ENCODE data around the gene PSMD3. TPM values are rescaled to one million over a fixed set of nuclear protein-coding genes. Genes with fewer than 3 reads are reported as not detected.

Gene PSMD3
- total RNA-seq, 2 donors from 2014 or later, result 152 to 164 TPM

- no peak for DNase-seq
- 95 to 97% methylated on average over 12 to 13 of the region's 13 CpGs for WGBS, 2 experiments (ENCODE audit: insufficient coverage in 1 of 2, insufficient read length in 1 of 2)
- Mint-ChIP-seq H3K4me1 (peaks cover 11% of the 10 kb centered on the region), H3K27me3 (ENCODE audit: insufficient read depth) (no peaks in the 10 kb centered on the region), H3K4me3 (no peak overlapping the region), H3K27ac (no peak overlapping the region), H3K36me3 (ENCODE audit: low read depth) (peaks cover 36% of the 10 kb centered on the region), H3K9me3 (no peaks in the 10 kb centered on the region)
- Histone ChIP-seq H3K4me1 (ENCODE audit: control insufficient read depth, insufficient read depth, low read length) (peaks cover 3% of the 10 kb centered on the region), H3K9me3 (ENCODE audit: control insufficient read depth, low read length) (no peaks in the 10 kb centered on the region), H3K36me3 (ENCODE audit: control insufficient read depth, insufficient read depth, low read length) (peaks cover 17% of the 10 kb centered on the region), H3K9ac (ENCODE audit: extremely low read depth, low read length, poor library complexity, severe bottlenecking) (no peak overlapping the region), H3K4me3 (ENCODE audit: low read length) (no peak overlapping the region), H3K27ac (ENCODE audit: low read depth, low read length) (no peak overlapping the region), H3K27me3 (ENCODE audit: control insufficient read depth, insufficient read depth, low read length, poor library complexity, severe bottlenecking) (no peaks in the 10 kb centered on the region)
- no peak for TF ChIP-seq CTCF (conservative IDR thresholded peaks at IDR 0.05)
Measured at GRCh38 chr17:40020146-40020545, 39.5 kb downstream of the PSMD3 start.

- Mint-ChIP-seq H3K27ac (peak overlapping the region; percentile 72), H3K27me3 (ENCODE audit: insufficient read depth) (no peaks in the 10 kb centered on the region), H3K9me3 (no peaks in the 10 kb centered on the region), H3K4me1 (peaks cover 11% of the 10 kb centered on the region), H3K36me3 (ENCODE audit: low read depth) (peaks cover 50% of the 10 kb centered on the region), H3K4me3 (no peak overlapping the region)
- H3K27ac ChIP-seq (ENCODE audit: low read depth, low read length), result no peak overlapping the region
- WGBS, 2 experiments (ENCODE audit: insufficient coverage in 1 of 2, insufficient read length in 1 of 2), result 96 to 100% methylated on average over 3 to 9 of the region's 9 CpGs
- no peak for DNase-seq
- no peak overlapping the region for H3K9ac ChIP-seq (ENCODE audit: extremely low read depth, low read length, poor library complexity, severe bottlenecking)
- no peaks in the 10 kb centered on the region for H3K4me1 ChIP-seq (ENCODE audit: control insufficient read depth, insufficient read depth, low read length)
- H3K27me3 ChIP-seq (ENCODE audit: control insufficient read depth, insufficient read depth, low read length, poor library complexity, severe bottlenecking), result no peaks in the 10 kb centered on the region
- no peak for TF ChIP-seq CTCF (conservative IDR thresholded peaks at IDR 0.05)
- no peak overlapping the region for H3K4me3 ChIP-seq (ENCODE audit: low read length)
- peaks cover 30% of the 10 kb centered on the region for H3K36me3 ChIP-seq (ENCODE audit: control insufficient read depth, insufficient read depth, low read length)
- H3K9me3 ChIP-seq (ENCODE audit: control insufficient read depth, low read length), result no peaks in the 10 kb centered on the region
Measured at GRCh38 chr17:40021451-40021971, 40.9 kb downstream of the PSMD3 start.

- H3K4me1 Mint-ChIP-seq, result peaks cover 11% of the 10 kb centered on the region
- no peak for DNase-seq
- no peaks in the 10 kb centered on the region for H3K9me3 Mint-ChIP-seq
- no peak overlapping the region for H3K4me3 ChIP-seq (ENCODE audit: low read length)
- no peak overlapping the region for H3K27ac Mint-ChIP-seq
- 95 to 98% methylated on average over 9 of the region's 9 CpGs for WGBS, 2 experiments (ENCODE audit: insufficient coverage in 1 of 2, insufficient read length in 1 of 2)
- H3K4me1 ChIP-seq (ENCODE audit: control insufficient read depth, insufficient read depth, low read length), result no peaks in the 10 kb centered on the region
- H3K9me3 ChIP-seq (ENCODE audit: control insufficient read depth, low read length), result no peaks in the 10 kb centered on the region
- no peak for TF ChIP-seq CTCF (conservative IDR thresholded peaks at IDR 0.05)
- H3K36me3 ChIP-seq (ENCODE audit: control insufficient read depth, insufficient read depth, low read length), result peaks cover 34% of the 10 kb centered on the region
- H3K9ac ChIP-seq (ENCODE audit: extremely low read depth, low read length, poor library complexity, severe bottlenecking), result no peak overlapping the region
- H3K27ac ChIP-seq (ENCODE audit: low read depth, low read length), result no peak overlapping the region
- H3K27me3 Mint-ChIP-seq (ENCODE audit: insufficient read depth), result no peaks in the 10 kb centered on the region
- no peak overlapping the region for H3K4me3 Mint-ChIP-seq
- H3K36me3 Mint-ChIP-seq (ENCODE audit: low read depth), result peaks cover 57% of the 10 kb centered on the region
- H3K27me3 ChIP-seq (ENCODE audit: control insufficient read depth, insufficient read depth, low read length, poor library complexity, severe bottlenecking), result no peaks in the 10 kb centered on the region
Measured at GRCh38 chr17:40022497-40022896, 41.9 kb downstream of the PSMD3 start.
